ENCODE measurements around the gene CDS2. TPM values are rescaled to one million over a fixed set of nuclear protein-coding genes. Genes with fewer than 3 reads are reported as not detected.
A peak's percentile ranks its signal among the peaks of the same experiment; 100 is the strongest.

CDS2 gene
- total RNA-seq, 1 donor from 2014 or later = 44.9 TPM

DNA sequence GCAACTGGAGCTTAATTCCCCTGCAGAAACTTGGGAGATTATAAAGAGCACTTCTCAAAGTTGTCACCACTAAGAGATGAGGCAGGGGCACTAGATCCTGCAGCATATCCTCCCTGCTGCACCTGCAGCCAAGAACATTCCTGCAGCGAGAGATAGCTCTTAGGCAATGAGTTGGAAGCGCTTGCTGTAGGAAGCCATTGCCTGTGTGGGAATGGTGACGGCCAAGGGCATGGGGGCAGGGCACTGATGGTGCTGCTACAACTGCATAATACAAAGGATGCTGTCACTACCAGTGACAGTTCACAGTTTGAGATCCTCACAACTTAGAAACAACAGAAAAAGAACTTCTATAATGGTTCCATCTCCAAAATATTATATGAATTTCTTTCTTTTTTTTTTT lies 89.9 kb downstream of the CDS2 start:
- Mint-ChIP-seq H3K27ac (no peak overlapping the region), H3K36me3 (peaks cover 9% of the 10 kb centered on the region), H3K4me3 (no peak overlapping the region), H3K9me3 (no peaks in the 10 kb centered on the region), H3K27me3 (ENCODE audit: low read depth) (no peaks in the 10 kb centered on the region), H3K4me1 (peaks cover 27% of the 10 kb centered on the region)
- DNase-seq (ENCODE audit: low spot score in 2 of 2, unreplicated experiment in 2 of 2) = no peak
- TF ChIP-seq, protein P1, sequence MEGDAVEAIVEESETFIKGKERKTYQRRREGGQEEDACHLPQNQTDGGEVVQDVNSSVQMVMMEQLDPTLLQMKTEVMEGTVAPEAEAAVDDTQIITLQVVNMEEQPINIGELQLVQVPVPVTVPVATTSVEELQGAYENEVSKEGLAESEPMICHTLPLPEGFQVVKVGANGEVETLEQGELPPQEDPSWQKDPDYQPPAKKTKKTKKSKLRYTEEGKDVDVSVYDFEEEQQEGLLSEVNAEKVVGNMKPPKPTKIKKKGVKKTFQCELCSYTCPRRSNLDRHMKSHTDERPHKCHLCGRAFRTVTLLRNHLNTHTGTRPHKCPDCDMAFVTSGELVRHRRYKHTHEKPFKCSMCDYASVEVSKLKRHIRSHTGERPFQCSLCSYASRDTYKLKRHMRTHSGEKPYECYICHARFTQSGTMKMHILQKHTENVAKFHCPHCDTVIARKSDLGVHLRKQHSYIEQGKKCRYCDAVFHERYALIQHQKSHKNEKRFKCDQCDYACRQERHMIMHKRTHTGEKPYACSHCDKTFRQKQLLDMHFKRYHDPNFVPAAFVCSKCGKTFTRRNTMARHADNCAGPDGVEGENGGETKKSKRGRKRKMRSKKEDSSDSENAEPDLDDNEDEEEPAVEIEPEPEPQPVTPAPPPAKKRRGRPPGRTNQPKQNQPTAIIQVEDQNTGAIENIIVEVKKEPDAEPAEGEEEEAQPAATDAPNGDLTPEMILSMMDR (IDR thresholded peaks at IDR 0.05; ENCODE audit: unreplicated experiment) = no peak

- no peak for DNase-seq (ENCODE audit: low spot score in 2 of 2, unreplicated experiment in 2 of 2)
- Mint-ChIP-seq H3K9me3 (no peaks in the 10 kb centered on the region), H3K27me3 (ENCODE audit: low read depth) (no peaks in the 10 kb centered on the region), H3K36me3 (peaks cover 3% of the 10 kb centered on the region), H3K4me3 (no peak overlapping the region), H3K27ac (no peak overlapping the region), H3K4me1 (peaks cover 28% of the 10 kb centered on the region)
- TF ChIP-seq, protein P1 (IDR thresholded peaks at IDR 0.05; ENCODE audit: unreplicated experiment) = no peak
These were observed 90.8 kb downstream of the CDS2 start for GRCh38 chr20:5217616-5218015.

DNA sequence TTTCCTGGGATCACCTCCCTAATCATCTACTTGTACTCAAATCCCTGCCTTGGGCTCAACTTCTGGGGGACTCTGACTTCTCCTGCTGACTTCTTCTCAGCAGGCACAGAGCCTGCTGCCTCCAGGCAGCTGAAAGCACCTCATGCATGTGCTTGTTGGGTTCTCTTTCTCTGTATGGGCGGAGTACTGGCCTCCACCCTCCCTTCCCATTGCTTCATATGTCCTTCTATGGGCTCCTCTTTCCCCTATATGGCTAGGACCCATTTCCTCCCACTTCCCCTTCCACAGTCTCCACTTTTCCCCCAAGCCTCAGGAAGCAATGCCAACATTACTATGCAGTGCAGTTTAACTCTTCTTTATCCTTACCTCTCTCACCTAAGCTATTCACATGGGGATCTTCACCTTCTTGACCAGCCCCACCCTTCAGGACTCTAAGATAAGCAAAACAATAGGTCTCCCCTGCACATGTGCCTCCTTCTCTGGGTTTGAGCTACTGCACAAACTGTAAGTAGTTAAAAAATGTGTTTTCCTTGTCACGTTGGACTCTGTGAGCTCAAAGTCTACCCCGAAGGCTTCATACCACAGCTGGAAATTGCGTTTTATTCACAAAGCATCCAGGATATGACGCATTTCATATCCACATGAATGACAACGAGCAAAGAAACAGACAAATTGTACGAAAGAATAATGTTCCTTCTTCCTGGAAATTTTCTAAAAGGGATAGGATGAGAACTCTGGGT lies 93.7 kb downstream of the CDS2 start:
- TF ChIP-seq, protein P1 (IDR thresholded peaks at IDR 0.05; ENCODE audit: unreplicated experiment) = no peak
- Mint-ChIP-seq H3K9me3 (no peaks in the 10 kb centered on the region), H3K36me3 (peaks cover 3% of the 10 kb centered on the region), H3K4me3 (no peak overlapping the region), H3K27me3 (ENCODE audit: low read depth) (no peaks in the 10 kb centered on the region), H3K4me1 (peaks cover 37% of the 10 kb centered on the region), H3K27ac (no peak overlapping the region)
- no peak for DNase-seq (ENCODE audit: low spot score in 2 of 2, unreplicated experiment in 2 of 2)

DNA sequence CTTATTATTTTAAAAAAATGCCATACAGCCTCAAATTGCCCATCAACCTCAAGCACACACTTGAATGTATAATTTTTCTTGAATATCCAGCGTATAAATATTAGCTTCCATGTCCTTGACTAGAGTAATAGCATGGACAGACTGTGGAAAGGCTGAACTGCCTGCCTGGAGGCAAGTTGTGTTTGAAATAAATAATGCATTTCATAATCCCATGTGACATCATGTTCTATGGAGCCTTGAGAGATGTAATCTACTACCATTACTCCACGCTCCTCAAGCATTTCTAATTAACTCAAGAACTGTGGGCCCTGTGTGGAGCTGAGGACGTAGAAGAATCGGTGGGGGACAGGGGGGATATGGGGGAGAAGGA lies 94.2 kb downstream of the CDS2 start:
- Mint-ChIP-seq H3K4me3 (no peak overlapping the region), H3K9me3 (no peaks in the 10 kb centered on the region), H3K4me1 (peaks cover 32% of the 10 kb centered on the region), H3K27me3 (ENCODE audit: low read depth) (no peaks in the 10 kb centered on the region), H3K36me3 (peaks cover 3% of the 10 kb centered on the region), H3K27ac (no peak overlapping the region)
- DNase-seq (ENCODE audit: low spot score in 2 of 2, unreplicated experiment in 2 of 2) = no peak
- TF ChIP-seq, protein P1 (IDR thresholded peaks at IDR 0.05; ENCODE audit: unreplicated experiment) = no peak

DNA sequence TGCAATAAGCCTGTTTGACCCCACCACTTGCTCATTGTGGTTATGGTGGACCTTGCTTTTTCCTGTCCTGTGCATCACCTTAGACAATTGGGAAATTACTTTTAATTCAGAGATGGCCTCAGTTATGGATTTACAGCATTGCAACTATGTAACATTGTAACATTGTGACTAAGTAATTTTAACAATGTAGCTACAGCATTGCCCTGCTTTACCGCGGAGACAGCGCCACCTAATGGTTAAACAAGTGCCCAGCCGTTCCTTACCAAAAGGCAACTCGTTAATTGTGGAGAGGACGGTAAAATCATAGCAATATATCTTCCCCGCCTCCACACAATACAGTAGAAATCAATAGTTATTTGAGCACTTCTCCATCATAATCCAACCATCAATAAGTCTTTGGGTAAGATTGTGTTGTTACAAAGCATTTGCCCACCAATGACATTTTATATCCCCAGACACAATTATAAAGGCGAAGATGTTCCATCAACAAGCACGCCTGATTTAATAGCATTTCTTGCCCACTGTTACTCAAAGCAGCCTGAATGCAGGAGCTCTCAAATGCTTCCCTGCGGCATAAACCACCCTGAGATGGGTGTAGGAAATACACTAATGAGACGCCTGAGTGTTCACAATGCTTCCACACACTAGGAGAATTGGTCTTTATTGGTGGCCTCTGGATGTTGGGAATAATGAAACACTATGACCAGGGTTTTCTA lies 96.3 kb downstream of the CDS2 start:
- Mint-ChIP-seq H3K4me1 (peaks cover 36% of the 10 kb centered on the region), H3K27me3 (ENCODE audit: low read depth) (no peaks in the 10 kb centered on the region), H3K27ac (no peak overlapping the region), H3K9me3 (no peaks in the 10 kb centered on the region), H3K36me3 (peaks cover 2% of the 10 kb centered on the region), H3K4me3 (no peak overlapping the region)
- TF ChIP-seq, protein P1 (IDR thresholded peaks at IDR 0.05; ENCODE audit: unreplicated experiment) = peak; percentile 73
- DNase-seq (ENCODE audit: low spot score in 2 of 2, unreplicated experiment in 2 of 2) = no peak
